ENCODE measurements around the gene ECI1.

ECI1 gene

DNA sequence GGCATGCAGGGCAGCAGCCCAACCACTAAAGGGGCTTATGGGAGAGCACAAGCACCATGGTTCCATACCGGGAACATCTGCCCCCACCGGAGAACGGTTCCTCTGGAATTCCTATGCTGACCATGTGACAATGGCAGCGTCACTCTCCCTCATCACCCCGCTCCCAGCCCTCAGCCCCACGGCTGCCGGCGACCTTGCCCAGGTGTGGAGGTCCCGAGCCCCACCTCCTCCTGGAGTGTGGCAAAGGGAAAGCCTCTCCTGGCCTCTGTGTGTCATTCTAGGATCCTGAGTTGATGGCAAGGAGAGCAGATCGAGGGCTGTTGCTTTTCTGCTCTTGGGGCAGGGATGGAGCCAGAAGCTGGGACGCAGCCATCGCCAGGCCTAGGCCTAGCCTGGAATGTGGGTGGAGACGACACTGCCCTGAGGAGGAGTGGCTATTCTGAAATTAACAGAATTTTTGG lies 34.4 kb upstream of the ECI1 start:
- DNase-seq (ENCODE audit: low read depth in 1 of 2, low spot score in 1 of 2), result no peak
- in situ Hi-C loops (cut with HindIII; ENCODE audit: low pct_unique_long_range_greater_than_20kb, low sequenced_read_pairs), result no loop called here
- no peak for TF ChIP-seq JUND (IDR thresholded peaks at IDR 0.05; ENCODE audit: low read depth)

- no peak for TF ChIP-seq JUND (IDR thresholded peaks at IDR 0.05; ENCODE audit: low read depth)
- in situ Hi-C loops (cut with HindIII; ENCODE audit: low pct_unique_long_range_greater_than_20kb, low sequenced_read_pairs), result no loop called here
Observed at GRCh38 chr16:2284797-2285576, 33.6 kb upstream of the ECI1 start.

GRCh38 chr16:2284001-2284770 lies 32.8 kb upstream of the ECI1 start:
- DNase-seq (ENCODE audit: low read depth in 1 of 2, low spot score in 1 of 2), result no peak
- in situ Hi-C loops (cut with HindIII; ENCODE audit: low pct_unique_long_range_greater_than_20kb, low sequenced_read_pairs), result no loop called here
- no peak for TF ChIP-seq JUND (IDR thresholded peaks at IDR 0.05; ENCODE audit: low read depth)

More at GRCh38 chr16:2284797-2285576, 33.6 kb upstream of the ECI1 start:
- no peak for DNase-seq (ENCODE audit: low read depth in 1 of 2, low spot score in 1 of 2)

DNA sequence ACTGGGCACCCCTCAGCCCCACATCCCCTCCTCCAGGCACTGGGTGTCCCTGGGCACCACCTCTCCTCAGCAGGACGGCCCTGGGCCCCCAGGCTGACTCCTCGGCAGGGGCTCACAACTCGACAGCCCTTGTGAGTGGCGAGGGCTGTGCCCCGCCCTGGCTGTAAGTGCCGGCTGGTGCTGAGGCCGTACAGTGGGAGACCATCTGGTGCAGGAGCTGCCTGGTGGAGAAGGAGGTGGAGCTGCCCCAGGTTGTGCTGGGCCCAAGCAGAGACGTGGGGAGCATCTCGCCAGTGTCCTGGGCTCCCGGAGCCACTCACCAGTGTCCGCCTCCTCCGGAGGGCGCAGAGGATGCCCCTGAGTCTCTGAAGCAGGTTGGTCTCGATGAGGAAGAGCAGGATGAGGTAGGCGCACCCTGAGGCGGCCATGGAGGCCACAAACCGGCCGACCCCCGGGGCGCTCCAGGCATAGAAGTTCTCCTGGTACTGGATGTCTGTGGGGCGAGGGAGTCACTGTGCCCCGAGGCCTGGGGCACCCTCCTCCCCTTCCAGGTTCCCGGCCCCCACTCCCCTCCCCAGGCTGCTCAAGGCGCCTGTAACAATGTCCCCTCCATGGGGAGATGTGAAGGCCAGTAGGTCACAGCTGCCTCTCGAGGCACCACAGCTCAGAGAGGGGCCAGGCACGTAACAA lies 31.6 kb upstream of the ECI1 start:
- no peak for DNase-seq (ENCODE audit: low read depth in 1 of 2, low spot score in 1 of 2)
- no peak for TF ChIP-seq JUND (IDR thresholded peaks at IDR 0.05; ENCODE audit: low read depth)
- in situ Hi-C loops (cut with HindIII; ENCODE audit: low pct_unique_long_range_greater_than_20kb, low sequenced_read_pairs), result no loop called here

- no peak for TF ChIP-seq JUND (IDR thresholded peaks at IDR 0.05; ENCODE audit: low read depth)
- in situ Hi-C loops (cut with HindIII; ENCODE audit: low pct_unique_long_range_greater_than_20kb, low sequenced_read_pairs), result no loop called here
- no peak for DNase-seq (ENCODE audit: low read depth in 1 of 2, low spot score in 1 of 2)
Observed at GRCh38 chr16:2282262-2282661, 30.9 kb upstream of the ECI1 start.

GRCh38 chr16:2280981-2281542 lies 29.7 kb upstream of the ECI1 start:
- DNase-seq (ENCODE audit: low read depth in 1 of 2, low spot score in 1 of 2), result no peak
- no peak for TF ChIP-seq JUND (IDR thresholded peaks at IDR 0.05; ENCODE audit: low read depth)
- in situ Hi-C loops (cut with HindIII; ENCODE audit: low pct_unique_long_range_greater_than_20kb, low sequenced_read_pairs), result no loop called here

DNA sequence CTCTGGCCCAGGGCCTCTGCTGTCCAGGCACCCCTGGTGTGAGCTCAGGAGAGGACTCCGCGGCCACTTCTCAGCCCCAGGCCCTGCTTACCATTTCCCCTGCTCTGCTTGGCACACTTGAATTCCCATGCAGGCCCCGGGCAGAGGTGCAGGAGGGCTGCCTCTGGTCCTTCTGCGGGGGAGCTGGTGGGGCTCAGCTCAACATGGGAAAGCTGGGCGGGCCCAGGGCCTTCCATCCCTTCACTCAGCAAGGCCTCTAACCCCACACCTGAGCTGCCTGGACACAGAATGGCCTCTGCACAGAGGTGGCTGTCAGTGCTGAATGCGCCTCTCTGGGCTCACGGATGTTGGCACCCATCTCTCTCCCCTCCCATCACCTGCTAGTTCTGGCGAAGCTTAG lies 29.1 kb upstream of the ECI1 start:
- no peak for TF ChIP-seq JUND (IDR thresholded peaks at IDR 0.05; ENCODE audit: low read depth)
- no peak for DNase-seq (ENCODE audit: low read depth in 1 of 2, low spot score in 1 of 2)
- in situ Hi-C loops (cut with HindIII; ENCODE audit: low pct_unique_long_range_greater_than_20kb, low sequenced_read_pairs), result no loop called here

DNA sequence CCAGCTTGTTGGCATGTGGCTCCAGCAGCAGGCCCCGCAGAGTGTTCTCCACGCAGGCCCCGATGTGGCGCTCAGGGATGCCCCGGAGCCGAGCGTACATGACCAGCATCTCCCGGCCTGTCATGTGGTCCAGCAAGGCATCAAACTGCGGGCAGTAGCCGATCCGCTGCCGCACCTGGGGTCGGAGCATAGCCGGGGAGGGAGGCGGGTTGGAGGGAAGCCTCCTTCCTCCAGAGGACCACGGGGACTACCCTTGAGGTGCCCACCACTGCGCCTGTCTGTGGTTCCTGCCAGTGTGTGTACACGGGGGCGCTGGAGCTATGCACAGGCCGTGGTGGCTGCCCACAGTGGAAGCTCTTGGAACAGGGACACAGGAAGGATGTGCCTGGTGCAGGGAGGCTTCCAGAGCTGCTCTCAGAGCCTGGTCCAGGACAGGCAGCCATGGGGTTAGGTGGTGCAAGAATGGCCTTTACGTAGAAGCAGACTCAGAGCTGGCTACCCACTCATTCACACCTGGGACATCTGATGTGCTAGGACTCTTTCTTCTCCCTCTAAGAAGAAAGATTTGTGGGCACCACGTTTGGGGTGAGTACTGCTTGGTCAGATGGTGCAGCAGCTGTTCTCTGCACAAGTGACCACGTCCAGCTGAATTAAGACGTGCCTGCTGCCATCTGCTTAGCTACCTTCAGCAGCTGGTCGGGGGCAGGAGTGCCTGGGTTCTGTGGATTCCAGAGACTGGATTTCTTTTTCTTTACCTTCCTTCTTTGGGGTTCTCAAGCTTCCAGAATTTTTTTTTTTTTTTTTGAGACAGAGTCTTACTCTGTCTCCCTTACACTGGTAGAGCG lies 27.8 kb upstream of the ECI1 start:
- in situ Hi-C loops (cut with HindIII; ENCODE audit: low pct_unique_long_range_greater_than_20kb, low sequenced_read_pairs), result no loop called here

DNA sequence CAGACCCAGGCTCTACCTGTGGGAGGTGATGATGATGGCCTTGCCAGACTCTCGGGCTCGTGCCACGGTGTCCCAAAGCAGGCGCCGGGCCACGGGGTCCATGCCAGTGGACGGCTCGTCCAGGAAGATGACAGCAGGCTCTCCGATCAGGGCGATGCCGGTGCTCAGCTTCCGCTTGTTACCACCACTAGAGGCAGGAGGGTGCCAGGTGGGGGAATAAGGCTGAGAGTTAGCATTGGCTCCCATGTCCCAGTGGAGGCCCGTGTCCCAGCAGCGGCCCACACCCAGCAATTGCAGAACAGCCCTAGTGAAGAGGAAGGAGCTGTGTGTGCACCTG lies 26.9 kb upstream of the ECI1 start:
- no peak for DNase-seq (ENCODE audit: low read depth in 1 of 2, low spot score in 1 of 2)
- in situ Hi-C loops (cut with HindIII; ENCODE audit: low pct_unique_long_range_greater_than_20kb, low sequenced_read_pairs), result no loop called here
- no peak for TF ChIP-seq JUND (IDR thresholded peaks at IDR 0.05; ENCODE audit: low read depth)

More for the DNA sequence above, 27.8 kb upstream of the ECI1 start:
- no peak for TF ChIP-seq JUND (IDR thresholded peaks at IDR 0.05; ENCODE audit: low read depth)
- DNase-seq (ENCODE audit: low read depth in 1 of 2, low spot score in 1 of 2), result no peak

DNA sequence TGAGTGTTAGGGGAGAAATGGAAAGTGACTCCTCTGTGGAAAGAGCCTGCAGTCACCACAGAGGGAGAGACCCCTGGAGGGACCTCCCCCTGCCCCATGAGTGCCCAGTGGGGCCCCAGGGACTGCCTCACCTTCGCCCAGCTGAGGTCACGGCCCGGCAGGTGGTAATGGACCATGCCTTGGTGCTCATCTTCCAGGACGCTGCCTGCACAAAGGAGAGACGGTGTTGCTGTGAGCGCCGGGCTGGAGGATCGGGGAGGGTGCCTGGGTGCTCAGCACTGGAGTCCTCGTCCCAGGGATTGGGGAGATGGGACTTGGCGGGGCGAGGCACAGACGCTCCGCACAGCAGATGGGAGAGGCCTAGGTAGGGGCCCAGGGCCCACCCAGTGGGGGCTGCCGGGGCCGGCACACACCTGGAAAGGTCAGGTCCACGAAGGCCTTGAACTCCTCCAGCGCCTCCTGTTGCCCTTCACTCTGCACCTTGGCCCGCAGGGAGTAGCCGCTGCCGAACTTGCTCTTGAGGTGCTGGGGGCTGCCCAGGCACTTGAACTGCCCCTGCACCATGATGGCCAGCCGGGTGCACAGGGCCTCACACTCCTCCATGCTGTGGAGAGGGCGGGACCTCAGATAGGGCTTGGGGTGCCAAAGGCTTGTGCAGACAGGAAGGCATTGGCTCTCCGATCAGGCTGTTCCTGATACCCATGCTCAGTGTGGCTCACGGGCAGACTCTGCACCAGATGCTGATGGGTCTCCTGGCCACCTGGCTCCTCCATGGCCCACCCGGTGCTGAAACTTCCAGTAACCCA lies 26.3 kb upstream of the ECI1 start:
- no peak for DNase-seq (ENCODE audit: low read depth in 1 of 2, low spot score in 1 of 2)
- in situ Hi-C loops (cut with HindIII; ENCODE audit: low pct_unique_long_range_greater_than_20kb, low sequenced_read_pairs), result no loop called here
- no peak for TF ChIP-seq JUND (IDR thresholded peaks at IDR 0.05; ENCODE audit: low read depth)
